ENCODE data around the gene THSD7A.

Gene THSD7A

GRCh38 chr7:11343136-11343535, 488.9 kb downstream of the THSD7A start:
- no peak for DNase-seq (ENCODE audit: low spot score in 2 of 2)
- H3K4me3 Mint-ChIP-seq = no peak overlapping the region
- no peak overlapping the region for H3K27ac Mint-ChIP-seq (ENCODE audit: low read depth)
- no peaks in the 10 kb centered on the region for H3K36me3 Mint-ChIP-seq (ENCODE audit: insufficient read depth)
- no peak for ATAC-seq (replicated peaks; ENCODE audit: extremely low read depth, poor library complexity, severe bottlenecking)
- no peaks in the 10 kb centered on the region for H3K9me3 Mint-ChIP-seq
- H3K27me3 Mint-ChIP-seq = peaks cover 12% of the 10 kb centered on the region
- H3K4me1 Mint-ChIP-seq = peaks cover 6% of the 10 kb centered on the region

GRCh38 chr7:11341285-11341944, 490.6 kb downstream of the THSD7A start:
- ATAC-seq (replicated peaks; ENCODE audit: extremely low read depth, poor library complexity, severe bottlenecking) (no peak), DNase-seq (ENCODE audit: low spot score in 2 of 2) (no peak)
- Mint-ChIP-seq H3K9me3 (no peaks in the 10 kb centered on the region), H3K27me3 (peaks cover 19% of the 10 kb centered on the region), H3K4me3 (no peak overlapping the region), H3K4me1 (peaks cover 6% of the 10 kb centered on the region), H3K36me3 (ENCODE audit: insufficient read depth) (no peaks in the 10 kb centered on the region), H3K27ac (ENCODE audit: low read depth) (no peak overlapping the region)

- DNase-seq (ENCODE audit: low spot score in 2 of 2) (no peak), ATAC-seq (replicated peaks; ENCODE audit: extremely low read depth, poor library complexity, severe bottlenecking) (no peak)
- H3K4me3 Mint-ChIP-seq = no peak overlapping the region
- H3K36me3 Mint-ChIP-seq (ENCODE audit: insufficient read depth) = no peaks in the 10 kb centered on the region
- H3K27me3 Mint-ChIP-seq = peaks cover 19% of the 10 kb centered on the region
- H3K9me3 Mint-ChIP-seq = no peaks in the 10 kb centered on the region
- H3K4me1 Mint-ChIP-seq = no peaks in the 10 kb centered on the region
- H3K27ac Mint-ChIP-seq (ENCODE audit: low read depth) = no peak overlapping the region
Measured at GRCh38 chr7:11336432-11336831, 495.6 kb downstream of the THSD7A start.

- DNase-seq (ENCODE audit: low spot score in 2 of 2) (no peak), ATAC-seq (replicated peaks; ENCODE audit: extremely low read depth, poor library complexity, severe bottlenecking) (no peak)
- peaks cover 19% of the 10 kb centered on the region for H3K27me3 Mint-ChIP-seq
- H3K36me3 Mint-ChIP-seq (ENCODE audit: insufficient read depth) = no peaks in the 10 kb centered on the region
- H3K9me3 Mint-ChIP-seq = no peaks in the 10 kb centered on the region
- H3K4me1 Mint-ChIP-seq = no peaks in the 10 kb centered on the region
- H3K4me3 Mint-ChIP-seq = no peak overlapping the region
- H3K27ac Mint-ChIP-seq (ENCODE audit: low read depth) = no peak overlapping the region
Measured at GRCh38 chr7:11335947-11336346, 496.1 kb downstream of the THSD7A start.

- H3K4me3 Mint-ChIP-seq = no peak overlapping the region
- no peak overlapping the region for H3K27ac Mint-ChIP-seq (ENCODE audit: low read depth)
- H3K36me3 Mint-ChIP-seq (ENCODE audit: insufficient read depth) = no peaks in the 10 kb centered on the region
- DNase-seq (ENCODE audit: low spot score in 2 of 2) (no peak), ATAC-seq (replicated peaks; ENCODE audit: extremely low read depth, poor library complexity, severe bottlenecking) (no peak)
- H3K9me3 Mint-ChIP-seq = no peaks in the 10 kb centered on the region
- no peaks in the 10 kb centered on the region for H3K4me1 Mint-ChIP-seq
- peaks cover 4% of the 10 kb centered on the region for H3K27me3 Mint-ChIP-seq
Measured at GRCh38 chr7:11332865-11333228, 499.2 kb downstream of the THSD7A start.

- Mint-ChIP-seq H3K27ac (ENCODE audit: low read depth) (no peak overlapping the region), H3K4me1 (no peaks in the 10 kb centered on the region), H3K27me3 (no peaks in the 10 kb centered on the region), H3K36me3 (ENCODE audit: insufficient read depth) (no peaks in the 10 kb centered on the region), H3K4me3 (no peak overlapping the region), H3K9me3 (no peaks in the 10 kb centered on the region)
- DNase-seq (ENCODE audit: low spot score in 2 of 2) = no peak
- no peak for ATAC-seq (replicated peaks; ENCODE audit: extremely low read depth, poor library complexity, severe bottlenecking)
Measured at GRCh38 chr7:11332186-11332864, 499.7 kb downstream of the THSD7A start.

- Mint-ChIP-seq H3K9me3 (no peaks in the 10 kb centered on the region), H3K27me3 (no peaks in the 10 kb centered on the region), H3K4me3 (no peak overlapping the region)
Measured at GRCh38 chr7:11331128-11332102, 500.6 kb downstream of the THSD7A start.

GRCh38 chr7:11330717-11331116, 501.3 kb downstream of the THSD7A start:
- no peak overlapping the region for H3K27ac Mint-ChIP-seq (ENCODE audit: low read depth)
- no peak overlapping the region for H3K4me3 Mint-ChIP-seq
- no peaks in the 10 kb centered on the region for H3K4me1 Mint-ChIP-seq
- H3K27me3 Mint-ChIP-seq = no peaks in the 10 kb centered on the region
- no peaks in the 10 kb centered on the region for H3K9me3 Mint-ChIP-seq
- DNase-seq (ENCODE audit: low spot score in 2 of 2) = no peak
- no peaks in the 10 kb centered on the region for H3K36me3 Mint-ChIP-seq (ENCODE audit: insufficient read depth)
- no peak for ATAC-seq (replicated peaks; ENCODE audit: extremely low read depth, poor library complexity, severe bottlenecking)

More at GRCh38 chr7:11331128-11332102, 500.6 kb downstream of the THSD7A start:
- DNase-seq (ENCODE audit: low spot score in 2 of 2) = no peak
- no peak for ATAC-seq (replicated peaks; ENCODE audit: extremely low read depth, poor library complexity, severe bottlenecking)
- Mint-ChIP-seq H3K4me1 (no peaks in the 10 kb centered on the region), H3K36me3 (ENCODE audit: insufficient read depth) (no peaks in the 10 kb centered on the region), H3K27ac (ENCODE audit: low read depth) (no peak overlapping the region)

- H3K4me1 Mint-ChIP-seq = no peaks in the 10 kb centered on the region
- H3K4me3 Mint-ChIP-seq = no peak overlapping the region
- H3K27ac Mint-ChIP-seq (ENCODE audit: low read depth) = no peak overlapping the region
- no peaks in the 10 kb centered on the region for H3K36me3 Mint-ChIP-seq (ENCODE audit: insufficient read depth)
- DNase-seq (ENCODE audit: low spot score in 2 of 2) (no peak), ATAC-seq (replicated peaks; ENCODE audit: extremely low read depth, poor library complexity, severe bottlenecking) (no peak)
- no peaks in the 10 kb centered on the region for H3K9me3 Mint-ChIP-seq
- no peaks in the 10 kb centered on the region for H3K27me3 Mint-ChIP-seq
Measured at GRCh38 chr7:11330208-11330607, 501.8 kb downstream of the THSD7A start.

GRCh38 chr7:11329626-11330025, 502.4 kb downstream of the THSD7A start:
- no peaks in the 10 kb centered on the region for H3K4me1 Mint-ChIP-seq
- no peaks in the 10 kb centered on the region for H3K27me3 Mint-ChIP-seq
- H3K4me3 Mint-ChIP-seq = no peak overlapping the region
- H3K9me3 Mint-ChIP-seq = no peaks in the 10 kb centered on the region
- H3K27ac Mint-ChIP-seq (ENCODE audit: low read depth) = no peak overlapping the region
- ATAC-seq (replicated peaks; ENCODE audit: extremely low read depth, poor library complexity, severe bottlenecking) (no peak), DNase-seq (ENCODE audit: low spot score in 2 of 2) (no peak)
- no peaks in the 10 kb centered on the region for H3K36me3 Mint-ChIP-seq (ENCODE audit: insufficient read depth)

- DNase-seq (ENCODE audit: low spot score in 2 of 2) = no peak
- Mint-ChIP-seq H3K36me3 (ENCODE audit: insufficient read depth) (no peaks in the 10 kb centered on the region), H3K27ac (ENCODE audit: low read depth) (no peak overlapping the region), H3K27me3 (no peaks in the 10 kb centered on the region), H3K4me3 (no peak overlapping the region), H3K4me1 (no peaks in the 10 kb centered on the region), H3K9me3 (no peaks in the 10 kb centered on the region)
- no peak for ATAC-seq (replicated peaks; ENCODE audit: extremely low read depth, poor library complexity, severe bottlenecking)
Measured at GRCh38 chr7:11328309-11328708, 503.7 kb downstream of the THSD7A start.

GRCh38 chr7:11327633-11328032, 504.4 kb downstream of the THSD7A start:
- Mint-ChIP-seq H3K9me3 (no peaks in the 10 kb centered on the region), H3K27me3 (no peaks in the 10 kb centered on the region), H3K27ac (ENCODE audit: low read depth) (no peak overlapping the region), H3K4me1 (no peaks in the 10 kb centered on the region), H3K4me3 (no peak overlapping the region), H3K36me3 (ENCODE audit: insufficient read depth) (no peaks in the 10 kb centered on the region)
- ATAC-seq (replicated peaks; ENCODE audit: extremely low read depth, poor library complexity, severe bottlenecking) (no peak), DNase-seq (ENCODE audit: low spot score in 2 of 2) (no peak)
